Chondrocyte (in vitro differentiated cells): ENCODE results near the gene SPECC1L. TPM values are rescaled to one million over a fixed set of nuclear protein-coding genes. Genes with fewer than 3 reads are reported as not detected.

ENCODE experiments used
- DNase-seq: peaks from one replicate; pipeline ENCODE4 v3.0.0; 2021; ENCODE audit warnings: mixed read lengths, low spot score
- H3K27ac Mint-ChIP-seq: one replicate; pipeline ENCODE4 v1.8.0; 2021; ENCODE audit warnings: mild to moderate bottlenecking, moderate library complexity, mixed read lengths; ENCODE audit not compliant: unreplicated experiment
- H3K27me3 Mint-ChIP-seq: 2 replicates; pipeline ENCODE4 v1.8.0; 2021; ENCODE audit warnings: low read depth, mixed read lengths
- H3K36me3 Mint-ChIP-seq: 2 replicates; pipeline ENCODE4 v1.8.0; 2021; ENCODE audit warnings: low read depth, mixed read lengths
- H3K4me1 Mint-ChIP-seq: 2 replicates; pipeline ENCODE4 v1.8.0; 2021; ENCODE audit warnings: low read depth, mild to moderate bottlenecking, mixed read lengths
- H3K4me3 Mint-ChIP-seq: one replicate; pipeline ENCODE4 v1.8.0; 2021; ENCODE audit warnings: mild to moderate bottlenecking, moderate library complexity, mixed read lengths; ENCODE audit not compliant: unreplicated experiment
- H3K9me3 Mint-ChIP-seq: 2 replicates; pipeline ENCODE4 v1.8.0; 2021; ENCODE audit warnings: low read depth, mixed read lengths
- total RNA-seq: library from RNA; stranded (reverse); gene quantifications from 3 replicates; pipeline ENCODE4 v1.2.1, GENCODE V29; 2021
- TF ChIP-seq, protein P1 (sequence below): fragments of 200-600 bp; sonication (generic); IDR thresholded peaks from 2 replicates; pipeline ENCODE4 v1.5.0; 2021; ENCODE audit warnings: antibody characterized with exemption, mild to moderate bottlenecking, moderate library complexity

SPECC1L gene
- total RNA-seq, 1 donor from 2014 or later, result 91.3 TPM

- Mint-ChIP-seq H3K9me3 (peaks cover 2% of the 10 kb centered on the region), H3K27me3 (no peaks in the 10 kb centered on the region), H3K27ac (no peak overlapping the region), H3K4me1 (no peaks in the 10 kb centered on the region), H3K36me3 (peaks cover 20% of the 10 kb centered on the region), H3K4me3 (no peak overlapping the region)
- TF ChIP-seq, protein P1, sequence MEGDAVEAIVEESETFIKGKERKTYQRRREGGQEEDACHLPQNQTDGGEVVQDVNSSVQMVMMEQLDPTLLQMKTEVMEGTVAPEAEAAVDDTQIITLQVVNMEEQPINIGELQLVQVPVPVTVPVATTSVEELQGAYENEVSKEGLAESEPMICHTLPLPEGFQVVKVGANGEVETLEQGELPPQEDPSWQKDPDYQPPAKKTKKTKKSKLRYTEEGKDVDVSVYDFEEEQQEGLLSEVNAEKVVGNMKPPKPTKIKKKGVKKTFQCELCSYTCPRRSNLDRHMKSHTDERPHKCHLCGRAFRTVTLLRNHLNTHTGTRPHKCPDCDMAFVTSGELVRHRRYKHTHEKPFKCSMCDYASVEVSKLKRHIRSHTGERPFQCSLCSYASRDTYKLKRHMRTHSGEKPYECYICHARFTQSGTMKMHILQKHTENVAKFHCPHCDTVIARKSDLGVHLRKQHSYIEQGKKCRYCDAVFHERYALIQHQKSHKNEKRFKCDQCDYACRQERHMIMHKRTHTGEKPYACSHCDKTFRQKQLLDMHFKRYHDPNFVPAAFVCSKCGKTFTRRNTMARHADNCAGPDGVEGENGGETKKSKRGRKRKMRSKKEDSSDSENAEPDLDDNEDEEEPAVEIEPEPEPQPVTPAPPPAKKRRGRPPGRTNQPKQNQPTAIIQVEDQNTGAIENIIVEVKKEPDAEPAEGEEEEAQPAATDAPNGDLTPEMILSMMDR, result peak; percentile 63
- no peak for DNase-seq
Observed at GRCh38 chr22:24230911-24231656, 39.5 kb upstream of the SPECC1L start.

DNA sequence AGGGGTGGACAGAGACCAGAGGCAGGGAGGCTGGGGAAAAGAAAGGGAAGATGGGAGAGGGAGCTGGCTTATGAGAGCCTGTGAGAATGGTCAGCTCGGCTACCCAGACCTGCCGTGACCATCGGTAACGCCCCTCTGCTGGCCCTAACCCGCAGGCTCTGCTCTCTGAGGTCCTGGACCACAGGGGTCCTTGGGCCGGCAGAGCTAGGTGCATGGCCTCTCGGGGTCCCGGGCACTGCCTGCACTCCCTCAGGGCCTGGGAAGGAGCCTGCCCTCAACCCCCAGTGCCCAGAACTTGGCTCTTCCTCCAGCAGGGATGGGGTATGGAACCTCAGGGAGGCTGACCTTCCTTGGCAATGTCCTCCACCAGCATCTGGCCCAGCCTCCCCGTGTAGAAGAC is 38.9 kb upstream of the SPECC1L start:
- no peaks in the 10 kb centered on the region for H3K27me3 Mint-ChIP-seq
- TF ChIP-seq, protein P1, result no peak
- H3K9me3 Mint-ChIP-seq, result peaks cover 2% of the 10 kb centered on the region
- no peak for DNase-seq
- H3K36me3 Mint-ChIP-seq, result peaks cover 15% of the 10 kb centered on the region
- H3K27ac Mint-ChIP-seq, result no peak overlapping the region
- H3K4me3 Mint-ChIP-seq, result no peak overlapping the region
- peaks cover 2% of the 10 kb centered on the region for H3K4me1 Mint-ChIP-seq

- peaks cover 15% of the 10 kb centered on the region for H3K36me3 Mint-ChIP-seq
- TF ChIP-seq, protein P1, result no peak
- peaks cover 3% of the 10 kb centered on the region for H3K4me1 Mint-ChIP-seq
- DNase-seq, result no peak
- H3K4me3 Mint-ChIP-seq, result no peak overlapping the region
- peaks cover 2% of the 10 kb centered on the region for H3K9me3 Mint-ChIP-seq
- H3K27me3 Mint-ChIP-seq, result no peaks in the 10 kb centered on the region
- no peak overlapping the region for H3K27ac Mint-ChIP-seq
Observed at GRCh38 chr22:24232124-24232523, 38.5 kb upstream of the SPECC1L start.

DNA sequence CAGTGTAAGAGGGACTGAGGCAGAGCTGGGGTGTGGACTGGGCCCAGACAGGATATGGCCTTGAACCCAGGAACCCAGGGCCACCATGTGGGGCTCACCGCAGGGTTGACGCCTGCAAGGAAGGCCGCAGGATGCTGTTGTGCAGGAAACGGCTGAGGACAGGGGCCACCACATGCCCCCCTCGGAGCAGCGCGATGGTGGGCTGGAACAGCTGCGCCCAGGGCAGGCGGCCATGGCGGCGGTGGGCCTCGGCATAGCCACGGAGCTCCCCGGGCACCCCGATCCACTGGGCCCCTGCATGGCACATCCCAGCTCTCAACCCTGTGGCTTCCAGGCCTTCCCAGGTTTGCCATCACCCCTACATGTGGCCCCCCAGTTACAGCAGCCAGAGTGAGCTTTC is 37.9 kb upstream of the SPECC1L start:
- Mint-ChIP-seq H3K27ac (no peak overlapping the region), H3K4me1 (peaks cover 6% of the 10 kb centered on the region), H3K9me3 (no peaks in the 10 kb centered on the region), H3K27me3 (no peaks in the 10 kb centered on the region), H3K36me3 (peaks cover 11% of the 10 kb centered on the region), H3K4me3 (no peak overlapping the region)
- TF ChIP-seq, protein P1, result no peak
- DNase-seq, result no peak

- H3K4me3 Mint-ChIP-seq, result no peak overlapping the region
- no peaks in the 10 kb centered on the region for H3K9me3 Mint-ChIP-seq
- peaks cover 6% of the 10 kb centered on the region for H3K4me1 Mint-ChIP-seq
- peaks cover 10% of the 10 kb centered on the region for H3K36me3 Mint-ChIP-seq
- H3K27ac Mint-ChIP-seq, result no peak overlapping the region
- TF ChIP-seq, protein P1, result no peak
- H3K27me3 Mint-ChIP-seq, result no peaks in the 10 kb centered on the region
- DNase-seq, result no peak
Observed at GRCh38 chr22:24233235-24233634, 37.4 kb upstream of the SPECC1L start.
